ENCODE results near the gene BAIAP2. TPM values are rescaled to one million over a fixed set of nuclear protein-coding genes. Genes with fewer than 3 reads are reported as not detected.

The BAIAP2 gene
- total and polyA plus RNA-seq, 2 of the 13 experiments (the other 11 are each of a cell fraction or from before 2014, with no cell fraction given), result 22.5 to 24.0 TPM

DNA sequence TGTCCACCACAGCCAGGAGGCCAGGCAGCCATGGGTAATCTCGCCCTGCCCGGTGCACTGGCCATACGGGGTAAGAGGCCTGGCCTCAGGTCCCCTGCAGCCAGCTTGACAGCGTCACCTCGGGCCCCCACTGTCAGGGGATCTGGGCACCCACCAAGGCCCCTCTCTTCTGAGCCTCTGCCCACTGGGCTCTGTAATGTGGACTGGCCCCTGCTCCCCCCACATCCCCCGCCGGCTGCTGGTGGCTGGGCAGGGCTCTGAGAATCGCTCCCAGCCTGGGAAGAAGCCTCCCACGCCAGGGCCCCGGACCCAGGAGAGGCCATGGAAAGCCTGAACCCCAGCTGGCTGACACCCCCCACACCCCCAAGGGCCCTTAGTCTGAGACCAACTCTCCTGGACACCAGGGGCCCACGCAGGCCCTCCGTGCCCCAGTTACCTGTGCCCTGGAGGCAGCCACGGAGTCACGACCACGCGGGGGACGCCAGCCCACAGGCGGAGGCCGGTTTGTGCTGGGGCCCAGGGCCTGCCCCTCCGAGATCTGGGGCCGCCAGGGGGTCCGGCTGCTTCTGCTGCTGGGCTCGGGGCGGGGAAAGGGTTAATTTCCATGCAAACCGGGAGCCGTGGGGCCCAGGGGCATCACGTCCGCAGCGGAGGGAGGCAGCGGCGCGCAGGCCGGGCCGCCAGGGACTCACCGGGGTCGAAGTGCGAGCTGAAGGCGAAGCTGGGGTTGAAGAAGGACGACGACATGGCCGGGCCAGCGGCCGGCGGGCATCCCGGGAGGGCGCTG, 130.5 kb downstream of the BAIAP2 start, which contains the start of gene PVALEF (continued):
- TF ChIP-seq ZFP36L2 (CRISPR knock-in tag; IDR thresholded peaks at IDR 0.05) (peak; percentile 66; the same call in 1 of the 2 replicates), MTA1 (CRISPR knock-in tag; IDR thresholded peaks at IDR 0.05; ENCODE audit: borderline replicate concordance) (no peak), ISX (CRISPR knock-in tag; conservative IDR thresholded peaks at IDR 0.05) (peak; percentile 24; the same call in 1 of the 2 replicates), DZIP1 (CRISPR knock-in tag; IDR thresholded peaks at IDR 0.05) (peak; percentile 84), SRF (IDR thresholded peaks at IDR 0.05; ENCODE audit: low read depth, low read length) (no peak), PBX3 (CRISPR knock-in tag; IDR thresholded peaks at IDR 0.05; ENCODE audit: borderline replicate concordance) (no peak), HNRNPK (IDR thresholded peaks at IDR 0.05; ENCODE audit: low read depth, low read length, poor library complexity, severe bottlenecking) (peak; percentile 62), ZBTB7B (CRISPR knock-in tag; IDR thresholded peaks at IDR 0.05) (peak; percentile 98), ZNF44 (CRISPR knock-in tag; IDR thresholded peaks at IDR 0.05) (0 out of 2 replicates have a peak, but pooled peaks have one; percentile 38), MAX (IDR thresholded peaks at IDR 0.05) (peak; percentile 90), SNRNP70 (IDR thresholded peaks at IDR 0.05; ENCODE audit: low read depth, low read length) (no peak), KLF11 (CRISPR knock-in tag; IDR thresholded peaks at IDR 0.05) (no peak), ZNF264 (CRISPR knock-in tag; IDR thresholded peaks at IDR 0.05) (0 out of 2 replicates have a peak, but pooled peaks have one; percentile 29), NRL (CRISPR knock-in tag; IDR thresholded peaks at IDR 0.05; ENCODE audit: borderline replicate concordance) (peak; percentile 62; the same call in 1 of the 2 replicates)
- TF ChIP-seq, protein P1, sequence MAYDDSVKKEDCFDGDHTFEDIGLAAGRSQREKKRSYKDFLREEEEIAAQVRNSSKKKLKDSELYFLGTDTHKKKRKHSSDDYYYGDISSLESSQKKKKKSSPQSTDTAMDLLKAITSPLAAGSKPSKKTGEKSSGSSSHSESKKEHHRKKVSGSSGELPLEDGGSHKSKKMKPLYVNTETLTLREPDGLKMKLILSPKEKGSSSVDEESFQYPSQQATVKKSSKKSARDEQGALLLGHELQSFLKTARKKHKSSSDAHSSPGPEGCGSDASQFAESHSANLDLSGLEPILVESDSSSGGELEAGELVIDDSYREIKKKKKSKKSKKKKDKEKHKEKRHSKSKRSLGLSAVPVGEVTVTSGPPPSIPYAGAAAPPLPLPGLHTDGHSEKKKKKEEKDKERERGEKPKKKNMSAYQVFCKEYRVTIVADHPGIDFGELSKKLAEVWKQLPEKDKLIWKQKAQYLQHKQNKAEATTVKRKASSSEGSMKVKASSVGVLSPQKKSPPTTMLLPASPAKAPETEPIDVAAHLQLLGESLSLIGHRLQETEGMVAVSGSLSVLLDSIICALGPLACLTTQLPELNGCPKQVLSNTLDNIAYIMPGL (CRISPR knock-in tag; IDR thresholded peaks at IDR 0.05; ENCODE audit: borderline replicate concordance in 1 of 2, low read depth in 1 of 2), result peak; percentile 81 to 82; a peak in 3 of 4 replicates
- TF ChIP-seq, protein P2, sequence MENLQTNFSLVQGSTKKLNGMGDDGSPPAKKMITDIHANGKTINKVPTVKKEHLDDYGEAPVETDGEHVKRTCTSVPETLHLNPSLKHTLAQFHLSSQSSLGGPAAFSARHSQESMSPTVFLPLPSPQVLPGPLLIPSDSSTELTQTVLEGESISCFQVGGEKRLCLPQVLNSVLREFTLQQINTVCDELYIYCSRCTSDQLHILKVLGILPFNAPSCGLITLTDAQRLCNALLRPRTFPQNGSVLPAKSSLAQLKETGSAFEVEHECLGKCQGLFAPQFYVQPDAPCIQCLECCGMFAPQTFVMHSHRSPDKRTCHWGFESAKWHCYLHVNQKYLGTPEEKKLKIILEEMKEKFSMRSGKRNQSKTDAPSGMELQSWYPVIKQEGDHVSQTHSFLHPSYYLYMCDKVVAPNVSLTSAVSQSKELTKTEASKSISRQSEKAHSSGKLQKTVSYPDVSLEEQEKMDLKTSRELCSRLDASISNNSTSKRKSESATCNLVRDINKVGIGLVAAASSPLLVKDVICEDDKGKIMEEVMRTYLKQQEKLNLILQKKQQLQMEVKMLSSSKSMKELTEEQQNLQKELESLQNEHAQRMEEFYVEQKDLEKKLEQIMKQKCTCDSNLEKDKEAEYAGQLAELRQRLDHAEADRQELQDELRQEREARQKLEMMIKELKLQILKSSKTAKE (CRISPR knock-in tag; IDR thresholded peaks at IDR 0.05; ENCODE audit: borderline replicate concordance), result peak; percentile 29; the same call in 1 of the 2 replicates
- TF ChIP-seq, protein P3, sequence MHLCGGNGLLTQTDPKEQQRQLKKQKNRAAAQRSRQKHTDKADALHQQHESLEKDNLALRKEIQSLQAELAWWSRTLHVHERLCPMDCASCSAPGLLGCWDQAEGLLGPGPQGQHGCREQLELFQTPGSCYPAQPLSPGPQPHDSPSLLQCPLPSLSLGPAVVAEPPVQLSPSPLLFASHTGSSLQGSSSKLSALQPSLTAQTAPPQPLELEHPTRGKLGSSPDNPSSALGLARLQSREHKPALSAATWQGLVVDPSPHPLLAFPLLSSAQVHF (CRISPR knock-in tag; IDR thresholded peaks at IDR 0.05), result 0 out of 2 replicates have a peak, but pooled peaks have one; percentile 67
- TF ChIP-seq, protein P4, sequence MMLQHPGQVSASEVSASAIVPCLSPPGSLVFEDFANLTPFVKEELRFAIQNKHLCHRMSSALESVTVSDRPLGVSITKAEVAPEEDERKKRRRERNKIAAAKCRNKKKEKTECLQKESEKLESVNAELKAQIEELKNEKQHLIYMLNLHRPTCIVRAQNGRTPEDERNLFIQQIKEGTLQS (CRISPR knock-in tag; IDR thresholded peaks at IDR 0.05), result peak; percentile 54; the same call in 1 of the 2 replicates
